NB4 (cell line): ENCODE measurements around the gene OBSCN.

Experiments
- CTCF ChIP-seq: IDR thresholded peaks from one replicate; pipeline ENCODE4 v1.5.1; 2012; ENCODE audit warnings: low read depth, low read length
- MAX ChIP-seq: IDR thresholded peaks from 2 replicates; pipeline ENCODE4 v1.6.1; 2011; ENCODE audit warnings: low read depth, low read length
- MYC ChIP-seq: IDR thresholded peaks from 2 replicates; pipeline ENCODE4 v1.6.1; 2011; ENCODE audit warnings: low read depth, low read length
- POLR2A ChIP-seq: IDR thresholded peaks from 2 replicates; pipeline ENCODE4 v1.6.1; 2011; ENCODE audit warnings: mild to moderate bottlenecking; ENCODE audit not compliant: insufficient read length; ENCODE audit errors: extremely low read depth

DNA sequence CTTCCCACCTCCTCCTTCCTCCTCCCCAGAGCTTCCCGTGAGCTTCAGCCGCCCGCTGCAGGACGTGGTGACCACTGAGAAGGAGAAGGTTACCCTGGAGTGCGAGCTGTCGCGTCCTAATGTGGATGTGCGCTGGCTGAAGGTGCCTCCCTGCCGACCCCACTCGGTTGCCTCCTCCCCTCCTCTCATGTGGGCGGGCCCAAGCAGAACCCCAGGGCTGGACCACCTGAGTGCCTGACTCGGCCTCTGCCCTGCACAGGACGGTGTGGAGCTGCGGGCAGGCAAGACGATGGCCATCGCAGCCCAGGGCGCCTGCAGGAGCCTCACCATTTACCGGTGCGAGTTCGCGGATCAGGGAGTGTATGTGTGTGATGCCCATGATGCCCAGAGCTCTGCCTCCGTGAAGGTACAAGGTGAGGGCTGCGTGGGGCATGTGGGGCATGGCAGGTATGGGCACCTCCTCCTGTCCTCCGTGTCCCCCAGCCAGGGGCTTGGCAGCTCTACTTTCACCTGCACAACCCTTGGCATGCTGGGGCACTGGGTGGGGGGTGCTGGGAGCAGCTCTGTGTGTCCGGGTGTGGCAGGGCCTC, 69.2 kb downstream of the OBSCN start:
- TF ChIP-seq CTCF: no peak
- TF ChIP-seq POLR2A: no peak
- no peak for TF ChIP-seq MYC
- TF ChIP-seq MAX: no peak
